Endothelial cell (in vitro differentiated cells): Measurements from ENCODE around the gene CRYBG2. TPM values are rescaled to one million over a fixed set of nuclear protein-coding genes. Genes with fewer than 3 reads are reported as not detected.
A peak's percentile ranks its signal among the peaks of the same experiment; 100 is the strongest.

Experiments
- DNase-seq: peaks from one replicate; pipeline ENCODE4 v3.0.0; 2021; ENCODE audit warnings: low spot score
- H3K27ac Mint-ChIP-seq: one replicate; pipeline ENCODE4 v1.8.0; 2021; ENCODE audit warnings: mixed read lengths, inconsistent platforms; ENCODE audit not compliant: unreplicated experiment
- H3K27me3 Mint-ChIP-seq: one replicate; pipeline ENCODE4 v1.8.0; 2021; ENCODE audit warnings: mild to moderate bottlenecking, moderate library complexity, mixed read lengths, inconsistent platforms; ENCODE audit not compliant: unreplicated experiment
- H3K36me3 Mint-ChIP-seq: one replicate; pipeline ENCODE4 v1.8.0; 2021; ENCODE audit warnings: mild to moderate bottlenecking, low read depth, mixed read lengths, inconsistent platforms; ENCODE audit not compliant: unreplicated experiment
- H3K4me1 Mint-ChIP-seq: one replicate; pipeline ENCODE4 v1.8.0; 2021; ENCODE audit warnings: mild to moderate bottlenecking, mixed read lengths, inconsistent platforms; ENCODE audit not compliant: unreplicated experiment
- H3K4me3 Mint-ChIP-seq: one replicate; pipeline ENCODE4 v1.8.0; 2021; ENCODE audit warnings: mild to moderate bottlenecking, mixed read lengths, inconsistent platforms; ENCODE audit not compliant: unreplicated experiment
- H3K9me3 Mint-ChIP-seq: one replicate; pipeline ENCODE4 v1.8.0; 2021; ENCODE audit warnings: mixed read lengths, inconsistent platforms; ENCODE audit not compliant: unreplicated experiment
- total RNA-seq: library from RNA; stranded (reverse); fragmentation: NEBNext Ultra II Directional; extraction: Animal tissue kit (Norgen Biotek cat#: 25700); gene quantifications from one replicate; pipeline ENCODE4 v1.2.1, GENCODE V29; 2021; ENCODE audit not compliant: unreplicated experiment
- TF ChIP-seq, protein P1 (sequence below): fragments of 200-600 bp; sonication (generic); IDR thresholded peaks from one replicate; pipeline ENCODE4 v1.5.0; 2021; ENCODE audit warnings: antibody characterized with exemption; ENCODE audit not compliant: unreplicated experiment

CRYBG2 gene
- total RNA-seq, 1 donor from 2014 or later = 1.4 TPM

DNA sequence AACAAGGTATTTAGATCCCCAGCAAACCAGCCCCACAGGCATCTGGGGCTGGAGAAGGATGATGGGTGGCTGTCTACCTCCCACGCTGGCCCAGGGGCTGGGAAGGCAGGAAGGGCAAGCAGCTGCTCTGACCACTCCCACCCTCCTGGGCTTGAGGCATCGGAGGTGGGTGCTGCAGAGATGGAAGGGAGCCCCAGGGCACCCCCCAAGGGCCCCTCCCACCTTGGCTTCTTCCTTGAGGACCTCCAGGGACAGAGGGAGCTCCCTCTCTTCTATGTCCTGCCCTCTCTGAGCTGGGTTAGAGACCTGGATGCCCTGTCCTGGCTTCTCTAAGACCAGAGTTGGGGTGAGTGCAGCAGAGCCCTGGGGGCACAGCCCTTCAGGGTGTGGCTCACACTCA lies 33.0 kb downstream of the CRYBG2 start:
- Mint-ChIP-seq H3K36me3 (no peaks in the 10 kb centered on the region), H3K27ac (no peak overlapping the region), H3K4me1 (peaks cover 13% of the 10 kb centered on the region), H3K27me3 (peaks cover 11% of the 10 kb centered on the region), H3K4me3 (no peak overlapping the region), H3K9me3 (no peaks in the 10 kb centered on the region)
- DNase-seq = no peak
- TF ChIP-seq, protein P1, sequence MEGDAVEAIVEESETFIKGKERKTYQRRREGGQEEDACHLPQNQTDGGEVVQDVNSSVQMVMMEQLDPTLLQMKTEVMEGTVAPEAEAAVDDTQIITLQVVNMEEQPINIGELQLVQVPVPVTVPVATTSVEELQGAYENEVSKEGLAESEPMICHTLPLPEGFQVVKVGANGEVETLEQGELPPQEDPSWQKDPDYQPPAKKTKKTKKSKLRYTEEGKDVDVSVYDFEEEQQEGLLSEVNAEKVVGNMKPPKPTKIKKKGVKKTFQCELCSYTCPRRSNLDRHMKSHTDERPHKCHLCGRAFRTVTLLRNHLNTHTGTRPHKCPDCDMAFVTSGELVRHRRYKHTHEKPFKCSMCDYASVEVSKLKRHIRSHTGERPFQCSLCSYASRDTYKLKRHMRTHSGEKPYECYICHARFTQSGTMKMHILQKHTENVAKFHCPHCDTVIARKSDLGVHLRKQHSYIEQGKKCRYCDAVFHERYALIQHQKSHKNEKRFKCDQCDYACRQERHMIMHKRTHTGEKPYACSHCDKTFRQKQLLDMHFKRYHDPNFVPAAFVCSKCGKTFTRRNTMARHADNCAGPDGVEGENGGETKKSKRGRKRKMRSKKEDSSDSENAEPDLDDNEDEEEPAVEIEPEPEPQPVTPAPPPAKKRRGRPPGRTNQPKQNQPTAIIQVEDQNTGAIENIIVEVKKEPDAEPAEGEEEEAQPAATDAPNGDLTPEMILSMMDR = no peak

DNA sequence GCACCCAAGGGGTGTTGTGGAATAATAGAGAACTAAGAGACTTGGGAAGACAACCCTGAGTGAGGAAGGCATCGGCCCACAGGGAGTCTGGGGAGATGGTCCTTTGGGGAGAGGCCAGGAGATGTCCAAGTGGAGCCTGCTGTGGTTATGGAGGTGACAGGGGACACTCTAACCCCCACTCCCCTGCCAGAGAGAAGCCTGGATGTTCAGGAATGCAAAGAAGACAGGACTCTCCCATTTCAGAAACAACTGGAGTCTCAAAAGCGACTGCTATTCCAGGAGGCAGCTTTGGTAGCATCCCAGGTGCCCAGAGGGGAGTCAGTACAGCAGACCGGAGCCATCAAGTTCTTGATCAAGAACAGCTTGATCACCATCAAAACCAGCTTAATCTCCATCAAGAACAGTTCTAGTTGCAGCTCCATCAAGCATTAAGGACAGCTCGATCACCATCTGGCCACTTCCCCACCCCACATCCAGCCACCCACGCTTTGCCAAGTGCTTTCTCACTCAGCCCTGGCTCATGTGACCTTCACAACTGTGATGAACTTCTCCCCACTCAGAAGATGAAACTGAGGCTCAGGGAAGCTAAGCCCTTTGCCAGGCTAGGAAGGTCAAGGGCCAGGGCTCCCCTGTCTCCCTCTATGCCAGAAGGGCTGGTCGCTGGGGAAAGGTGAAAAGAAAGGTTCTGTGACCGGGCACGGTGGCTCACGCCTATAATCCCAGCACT lies 35.4 kb downstream of the CRYBG2 start:
- peaks cover 6% of the 10 kb centered on the region for H3K27me3 Mint-ChIP-seq
- DNase-seq = no peak
- H3K9me3 Mint-ChIP-seq = no peaks in the 10 kb centered on the region
- H3K4me1 Mint-ChIP-seq = peaks cover 13% of the 10 kb centered on the region
- TF ChIP-seq, protein P1 = no peak
- H3K4me3 Mint-ChIP-seq = no peak overlapping the region
- H3K36me3 Mint-ChIP-seq = no peaks in the 10 kb centered on the region
- H3K27ac Mint-ChIP-seq = no peak overlapping the region

DNA sequence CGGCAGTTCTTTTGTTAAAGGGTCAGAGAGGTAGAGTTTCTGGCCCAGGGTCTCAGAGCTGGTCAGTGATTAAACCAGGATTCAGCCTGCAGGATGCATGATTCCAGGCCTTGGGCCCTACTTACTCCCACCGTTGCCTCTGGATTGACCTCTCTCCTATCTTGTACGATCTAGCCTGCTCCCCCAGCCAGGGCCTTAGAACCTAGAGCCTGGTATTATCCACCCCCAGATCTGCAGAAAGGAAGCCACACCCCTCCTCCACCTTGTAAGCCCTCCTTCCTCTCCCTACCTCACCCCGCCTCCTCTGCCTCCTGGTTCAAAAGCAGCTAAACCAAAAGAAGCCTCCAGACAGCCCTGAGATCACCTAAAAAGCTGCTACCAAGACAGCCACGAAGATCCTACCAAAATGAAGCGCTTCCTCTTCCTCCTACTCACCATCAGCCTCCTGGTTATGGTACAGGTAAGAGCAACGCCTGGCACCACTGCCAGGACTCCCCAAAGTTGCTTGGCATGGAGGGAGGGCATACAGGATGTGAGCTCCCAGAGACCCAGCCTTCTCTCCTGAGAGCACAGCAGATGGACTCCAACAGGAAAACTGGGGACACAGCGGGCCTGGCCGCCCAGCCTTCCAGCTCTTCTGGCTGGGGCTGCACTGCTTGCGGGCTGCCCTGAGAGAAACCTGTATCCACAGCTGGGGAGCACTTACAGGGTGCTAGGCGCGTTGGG lies 36.2 kb downstream of the CRYBG2 start, which contains the start of gene CD52:
Gene CD52 (plus strand): TSS at position 347 of the 726 bp plus-strand sequence. CDS start 60 bp downstream, at position 407.
- DNase-seq = no peak
- H3K36me3 Mint-ChIP-seq = no peaks in the 10 kb centered on the region
- no peaks in the 10 kb centered on the region for H3K9me3 Mint-ChIP-seq
- peak within 1 kb of the TSS; percentile 64 for H3K27ac Mint-ChIP-seq
- H3K4me1 Mint-ChIP-seq = peaks cover 13% of the 10 kb centered on the region
- TF ChIP-seq, protein P1 = no peak
- peaks cover 6% of the 10 kb centered on the region for H3K27me3 Mint-ChIP-seq
- no peak within 1 kb of the TSS for H3K4me3 Mint-ChIP-seq

DNA sequence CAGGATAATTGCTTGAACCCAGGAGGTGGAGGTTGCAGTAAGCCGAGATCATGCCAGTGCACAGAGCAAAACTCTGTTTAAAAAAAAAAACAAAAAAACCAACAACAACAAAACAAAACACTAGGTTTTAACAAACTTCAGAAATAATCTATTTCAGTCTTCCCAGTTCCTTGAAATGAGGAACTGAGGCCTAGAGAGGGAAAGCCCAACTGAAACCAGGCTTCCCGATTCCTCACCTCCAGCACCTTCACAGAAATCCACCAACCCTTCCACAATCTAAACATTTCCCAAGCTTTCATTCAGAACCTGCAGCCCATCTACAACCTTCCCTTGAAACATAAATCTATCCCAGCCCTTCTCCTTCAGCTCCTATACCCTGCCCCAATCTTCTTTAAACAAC lies 36.8 kb downstream of the CRYBG2 start:
- TF ChIP-seq, protein P1 = no peak
- peaks cover 6% of the 10 kb centered on the region for H3K27me3 Mint-ChIP-seq
- H3K4me1 Mint-ChIP-seq = peaks cover 13% of the 10 kb centered on the region
- H3K9me3 Mint-ChIP-seq = no peaks in the 10 kb centered on the region
- no peak overlapping the region for H3K4me3 Mint-ChIP-seq
- no peak for DNase-seq
- H3K27ac Mint-ChIP-seq = peak overlapping the region; percentile 39
- H3K36me3 Mint-ChIP-seq = no peaks in the 10 kb centered on the region
